Tibial artery (tissue), 4 donors: ENCODE measurements around the gene TEKT2.
A peak's percentile ranks its signal among the peaks of the same experiment; 100 is the strongest.

ENCODE experiments used
- DNase-seq, 2 donors: peaks; one replicate each; pipeline ENCODE4 v3.0.0-alpha.2; 2019
- H3K27ac ChIP-seq, 2 donors: fragments of 200-600 bp; sonication (generic) in 1 of 2; 1 replicate in 1 of 2; 2 replicates in 1 of 2; pipeline ENCODE4 v1.5.1; 2018 to 2019; ENCODE audit warnings: mild to moderate bottlenecking in 1 of 2
- H3K27me3 ChIP-seq, 2 donors: fragments of 200-600 bp; sonication (generic) in 1 of 2; one replicate each; pipeline versions ENCODE4 v1.5.1 to v1.6.0; 2016 to 2019
- H3K36me3 ChIP-seq, 3 donors: fragments of 200-600 bp; sonication (generic) in 2 of 3; one replicate each; pipeline ENCODE4 v1.5.1; 2016 to 2019; ENCODE audit warnings: mild to moderate bottlenecking in 2 of 3
- H3K4me1 ChIP-seq, 4 donors: fragments of 200-600 bp; sonication (generic) in 2 of 4; 1 replicate in 3 of 4; 2 replicates in 1 of 4; pipeline ENCODE4 v1.5.1; 2016 to 2019
- H3K4me3 ChIP-seq, 2 donors: fragments of 200-600 bp; sonication (generic) in 1 of 2; 1 replicate in 1 of 2; 2 replicates in 1 of 2; pipeline ENCODE4 v1.5.1; 2018 to 2019; ENCODE audit warnings: mild to moderate bottlenecking in 2 of 2
- H3K9me3 ChIP-seq, 3 donors: fragments of 200-600 bp; sonication (generic) in 1 of 3; one replicate each; pipeline ENCODE4 v1.5.1; 2016 to 2019
- intact Hi-C: fragments of 100-400 bp; cut with DNase I; formaldehyde crosslinking; loops from one replicate; pipeline ENCODE4 v1.15.0; 2023; ENCODE audit warnings: low total_unique reads
- TF ChIP-seq, protein P1 (sequence below), 2 experiments: fragments of 200-600 bp in 1 of 2; fragments of 450-650 bp in 1 of 2; IDR thresholded peaks; one replicate each; pipeline ENCODE4 v1.5.1; 2017 to 2019; ENCODE audit warnings: antibody characterized with exemption in 2 of 2, mild to moderate bottlenecking in 1 of 2, moderate library complexity in 1 of 2

TEKT2 gene

DNA sequence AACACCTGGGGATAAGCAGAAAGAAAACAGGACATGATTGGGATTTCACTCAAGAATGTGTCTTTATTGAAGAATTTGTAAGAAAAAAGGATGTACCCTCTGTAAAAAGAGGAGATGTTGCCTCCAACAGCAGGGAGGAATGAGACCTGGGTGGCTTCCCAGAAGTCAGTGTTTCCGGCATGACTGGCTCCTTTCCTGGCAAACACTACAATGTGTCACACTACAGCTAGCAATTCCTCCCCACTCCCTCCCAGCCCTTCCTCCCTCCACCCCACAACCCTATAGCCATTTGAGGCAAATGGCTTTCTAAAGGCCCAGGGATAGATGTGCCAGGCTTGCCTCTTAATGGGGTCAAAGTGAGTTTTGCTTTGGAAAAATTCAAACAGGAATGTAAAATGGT lies 52.6 kb downstream of the TEKT2 start:
- Histone ChIP-seq H3K27me3 (no peaks in the 10 kb centered on the region), H3K27ac (peak overlapping the region; percentile 76 to 77), H3K4me1 (peaks cover 7 to 70% (median 44%) of the 10 kb centered on the region in 4 donors), H3K9me3 (no peaks in the 10 kb centered on the region), H3K4me3 (no peak overlapping the region), H3K36me3 (peaks cover 20 to 38% (median 24%) of the 10 kb centered on the region in 3 donors)
- TF ChIP-seq, protein P1, sequence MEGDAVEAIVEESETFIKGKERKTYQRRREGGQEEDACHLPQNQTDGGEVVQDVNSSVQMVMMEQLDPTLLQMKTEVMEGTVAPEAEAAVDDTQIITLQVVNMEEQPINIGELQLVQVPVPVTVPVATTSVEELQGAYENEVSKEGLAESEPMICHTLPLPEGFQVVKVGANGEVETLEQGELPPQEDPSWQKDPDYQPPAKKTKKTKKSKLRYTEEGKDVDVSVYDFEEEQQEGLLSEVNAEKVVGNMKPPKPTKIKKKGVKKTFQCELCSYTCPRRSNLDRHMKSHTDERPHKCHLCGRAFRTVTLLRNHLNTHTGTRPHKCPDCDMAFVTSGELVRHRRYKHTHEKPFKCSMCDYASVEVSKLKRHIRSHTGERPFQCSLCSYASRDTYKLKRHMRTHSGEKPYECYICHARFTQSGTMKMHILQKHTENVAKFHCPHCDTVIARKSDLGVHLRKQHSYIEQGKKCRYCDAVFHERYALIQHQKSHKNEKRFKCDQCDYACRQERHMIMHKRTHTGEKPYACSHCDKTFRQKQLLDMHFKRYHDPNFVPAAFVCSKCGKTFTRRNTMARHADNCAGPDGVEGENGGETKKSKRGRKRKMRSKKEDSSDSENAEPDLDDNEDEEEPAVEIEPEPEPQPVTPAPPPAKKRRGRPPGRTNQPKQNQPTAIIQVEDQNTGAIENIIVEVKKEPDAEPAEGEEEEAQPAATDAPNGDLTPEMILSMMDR (IDR thresholded peaks at IDR 0.05), result no peak
- intact Hi-C loops, result no loop called here
- DNase-seq, result peak; percentile 64 to 84

DNA sequence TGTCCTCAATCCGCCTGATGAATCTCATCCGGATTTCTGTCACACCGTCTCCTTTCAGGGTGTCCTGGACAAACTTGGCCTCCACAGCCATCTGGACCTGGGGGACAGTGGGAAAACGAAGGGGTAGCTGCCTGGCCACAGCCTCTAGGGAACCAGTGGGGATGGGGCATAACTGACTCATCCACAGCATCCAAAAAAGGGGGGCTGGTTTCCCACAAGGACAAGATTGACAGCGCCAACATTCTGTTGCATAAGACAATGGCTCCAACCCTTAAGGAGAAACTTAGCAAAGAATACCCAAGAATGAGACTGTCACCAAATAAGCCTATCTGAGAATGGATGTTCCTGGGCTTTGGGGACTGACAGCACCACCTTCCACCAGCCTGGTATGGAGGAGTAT lies 53.3 kb downstream of the TEKT2 start:
- H3K9me3 ChIP-seq, result no peaks in the 10 kb centered on the region
- intact Hi-C loops, result no loop called here
- H3K27ac ChIP-seq, result peak overlapping the region; percentile 76 to 77
- H3K36me3 ChIP-seq, result peaks cover 20 to 38% (median 24%) of the 10 kb centered on the region in 3 donors
- TF ChIP-seq, protein P1 (IDR thresholded peaks at IDR 0.05), result no peak
- no peak overlapping the region for H3K4me3 ChIP-seq
- peaks cover 7 to 77% (median 46%) of the 10 kb centered on the region in 4 donors for H3K4me1 ChIP-seq
- DNase-seq, result no peak
- H3K27me3 ChIP-seq, result no peaks in the 10 kb centered on the region

DNA sequence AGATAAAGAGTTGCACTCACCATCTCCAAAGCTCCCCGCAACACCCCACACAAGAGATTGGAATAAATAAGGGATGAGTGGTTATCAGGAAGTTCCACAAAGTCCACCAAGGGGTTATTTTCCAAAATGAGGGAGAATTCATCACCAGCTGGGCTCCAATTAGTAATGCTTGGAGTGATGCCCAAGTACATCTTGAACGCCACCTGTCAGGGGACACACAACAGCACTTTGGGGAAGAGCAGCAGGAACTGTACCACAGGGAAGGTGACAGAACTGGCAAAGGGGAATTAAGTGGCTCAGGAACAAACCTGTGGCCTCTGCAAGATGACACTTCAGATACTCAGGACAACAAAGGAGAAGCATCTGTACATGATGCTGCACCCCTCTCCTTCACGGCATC lies 53.9 kb downstream of the TEKT2 start:
- DNase-seq, result no peak
- TF ChIP-seq, protein P1 (IDR thresholded peaks at IDR 0.05), result no peak
- H3K4me1 ChIP-seq, result peaks cover 7 to 83% (median 48%) of the 10 kb centered on the region in 4 donors
- H3K9me3 ChIP-seq, result no peaks in the 10 kb centered on the region
- H3K4me3 ChIP-seq, result no peak overlapping the region
- peaks cover 20 to 38% (median 24%) of the 10 kb centered on the region in 3 donors for H3K36me3 ChIP-seq
- intact Hi-C loops, result no loop called here
- H3K27me3 ChIP-seq, result no peaks in the 10 kb centered on the region
- peak overlapping the region; percentile 76 to 77 for H3K27ac ChIP-seq
